Panc1 (cell line): ENCODE data around the gene IREB2. TPM values are rescaled to one million over a fixed set of nuclear protein-coding genes. Genes with fewer than 3 reads are reported as not detected.

ENCODE experiments used
- ATAC-seq: fragments of 200-7000 bp; cut with Tn5 transposase; 2 replicates; pipeline ENCODE4 v1.9.1; 2020; ENCODE audit warnings: mild to moderate bottlenecking, moderate library complexity
- BruUV-seq: library from RNA; stranded (reverse); fragments of 400-500 nt; replicated peaks from 2 replicates; lab custom pipeline; 2021; lab: Mats Ljungman, UMichigan
- CTCF ChIA-PET: fragments of 300-600 bp; sonication (Branson Sonifier 250); formaldehyde crosslinking; loops from one replicate; lab custom pipeline; 2022; ENCODE audit warnings: antibody characterized with exemption; lab: Charles Lee
- POLR2A ChIA-PET: fragments of 300-600 bp; sonication (Branson Sonifier 250); formaldehyde crosslinking; loops from one replicate; lab custom pipeline; 2022; ENCODE audit warnings: antibody characterized with exemption; lab: Charles Lee
- DNase-seq: peaks from one replicate; pipeline ENCODE4 v3.0.0-alpha.2; 2010; ENCODE audit warnings: low read depth, low spot score
- H3K27ac ChIP-seq: 2 replicates; pipeline ENCODE4 v1.5.1; 2011; ENCODE audit warnings: mild to moderate bottlenecking, low read length, inconsistent platforms
- H3K27me3 ChIP-seq: fragments of 200-500 bp; sonication (Bioruptor generic); 2 replicates; pipeline ENCODE4 v1.6.0; 2014; ENCODE audit warnings: low read length, inconsistent platforms; ENCODE audit not compliant: control insufficient read depth, insufficient read depth
- H3K36me3 ChIP-seq: fragments of 200-500 bp; sonication (Bioruptor generic); 2 replicates; pipeline ENCODE4 v1.5.1; 2014; ENCODE audit warnings: inconsistent platforms, mild to moderate bottlenecking, low read length, moderate library complexity; ENCODE audit not compliant: control insufficient read depth, insufficient read depth
- H3K4me1 ChIP-seq: 2 replicates; pipeline ENCODE4 v1.5.1; 2011; ENCODE audit warnings: inconsistent platforms, mild to moderate bottlenecking, low read length, moderate library complexity; ENCODE audit not compliant: control insufficient read depth, insufficient read depth
- H3K4me3 ChIP-seq, 2 experiments: 2 replicates each; pipeline ENCODE4 v1.5.1; 2011 to 2012; ENCODE audit warnings: low read depth in 2 of 2, low read length in 2 of 2, mild to moderate bottlenecking in 2 of 2, inconsistent platforms in 1 of 2, moderate library complexity in 1 of 2
- H3K9me3 ChIP-seq: fragments of 200-500 bp; sonication (Bioruptor generic); 2 replicates; pipeline ENCODE4 v1.5.1; 2014; ENCODE audit warnings: low read depth, mild to moderate bottlenecking, inconsistent platforms, low read length, moderate library complexity; ENCODE audit not compliant: control insufficient read depth, insufficient read depth
- CTCF ChIP-seq: fragments of 450-650 bp; IDR thresholded peaks from 2 replicates; pipeline ENCODE4 v1.5.1; 2017; ENCODE audit warnings: mild to moderate bottlenecking
- POLR2AphosphoS5 ChIP-seq: IDR thresholded peaks from 2 replicates; pipeline ENCODE4 v1.6.1; 2012; ENCODE audit warnings: mild to moderate bottlenecking, low read depth, low read length, moderate library complexity
- SIN3A ChIP-seq: IDR thresholded peaks from 2 replicates; pipeline ENCODE4 v1.6.1; 2012; ENCODE audit warnings: low read depth, mild to moderate bottlenecking, low read length, moderate library complexity, borderline replicate concordance; ENCODE audit not compliant: insufficient read depth
- TCF7L2 ChIP-seq: IDR thresholded peaks from 2 replicates; pipeline ENCODE4 v1.6.1; 2011; ENCODE audit warnings: mild to moderate bottlenecking, low read depth, low read length, inconsistent platforms
- in situ Hi-C: cut with HindIII; loops from 2 replicates; pipeline ENCODE4 v1.10.0; 2016; ENCODE audit warnings: low sequenced_read_pairs, low pct_unique_long_range_greater_than_20kb
- intact Hi-C: fragments of 100-400 bp; cut with micrococcal nuclease; formaldehyde crosslinking; loops from one replicate; pipeline ENCODE4 v1.10.0; 2022; ENCODE audit not compliant: unreplicated experiment
- total RNA-seq: library from RNA; stranded (reverse); gene quantifications from one replicate; pipeline ENCODE4 v1.2.1, GENCODE V29; 2021; ENCODE audit not compliant: unreplicated experiment
- TF ChIP-seq, protein P1 (sequence below), 2 experiments: IDR thresholded peaks; 2 replicates each; pipeline ENCODE4 v1.6.1; 2011 to 2012; ENCODE audit warnings: low read depth in 2 of 2, control low read depth in 1 of 2, low read length in 1 of 2, mild to moderate bottlenecking in 1 of 2, moderate library complexity in 1 of 2; ENCODE audit not compliant: insufficient read depth in 1 of 2

The IREB2 gene
- total RNA-seq, 1 experiment from 2014 or later: 71.7 TPM

DNA sequence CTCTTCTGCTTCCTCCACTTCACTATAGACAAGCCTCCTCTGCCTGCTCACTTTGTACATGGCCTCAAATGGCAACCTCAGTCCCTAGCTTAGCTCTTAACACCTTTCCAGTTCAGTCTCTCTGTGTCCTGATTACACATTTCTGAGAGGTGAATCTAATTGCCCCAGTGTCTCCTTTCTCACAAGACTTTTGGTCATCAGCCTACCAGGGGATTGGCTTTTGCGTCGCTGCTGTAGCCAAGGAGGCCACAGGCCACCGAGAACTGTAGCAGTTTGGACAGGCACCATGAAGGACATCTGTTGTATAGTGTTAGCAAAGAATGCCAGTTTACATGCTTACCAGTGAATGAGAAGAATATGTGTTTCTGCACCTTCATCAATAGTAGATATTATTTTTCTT lies 8.5 kb downstream of the IREB2 start:
- peaks cover 17% of the 10 kb centered on the region for H3K36me3 ChIP-seq
- in situ Hi-C loops (no loop called here), intact Hi-C loops (no loop called here)
- TF ChIP-seq SIN3A (no peak), CTCF (no peak), POLR2AphosphoS5 (no peak), TCF7L2 (no peak)
- TF ChIP-seq, protein P1, sequence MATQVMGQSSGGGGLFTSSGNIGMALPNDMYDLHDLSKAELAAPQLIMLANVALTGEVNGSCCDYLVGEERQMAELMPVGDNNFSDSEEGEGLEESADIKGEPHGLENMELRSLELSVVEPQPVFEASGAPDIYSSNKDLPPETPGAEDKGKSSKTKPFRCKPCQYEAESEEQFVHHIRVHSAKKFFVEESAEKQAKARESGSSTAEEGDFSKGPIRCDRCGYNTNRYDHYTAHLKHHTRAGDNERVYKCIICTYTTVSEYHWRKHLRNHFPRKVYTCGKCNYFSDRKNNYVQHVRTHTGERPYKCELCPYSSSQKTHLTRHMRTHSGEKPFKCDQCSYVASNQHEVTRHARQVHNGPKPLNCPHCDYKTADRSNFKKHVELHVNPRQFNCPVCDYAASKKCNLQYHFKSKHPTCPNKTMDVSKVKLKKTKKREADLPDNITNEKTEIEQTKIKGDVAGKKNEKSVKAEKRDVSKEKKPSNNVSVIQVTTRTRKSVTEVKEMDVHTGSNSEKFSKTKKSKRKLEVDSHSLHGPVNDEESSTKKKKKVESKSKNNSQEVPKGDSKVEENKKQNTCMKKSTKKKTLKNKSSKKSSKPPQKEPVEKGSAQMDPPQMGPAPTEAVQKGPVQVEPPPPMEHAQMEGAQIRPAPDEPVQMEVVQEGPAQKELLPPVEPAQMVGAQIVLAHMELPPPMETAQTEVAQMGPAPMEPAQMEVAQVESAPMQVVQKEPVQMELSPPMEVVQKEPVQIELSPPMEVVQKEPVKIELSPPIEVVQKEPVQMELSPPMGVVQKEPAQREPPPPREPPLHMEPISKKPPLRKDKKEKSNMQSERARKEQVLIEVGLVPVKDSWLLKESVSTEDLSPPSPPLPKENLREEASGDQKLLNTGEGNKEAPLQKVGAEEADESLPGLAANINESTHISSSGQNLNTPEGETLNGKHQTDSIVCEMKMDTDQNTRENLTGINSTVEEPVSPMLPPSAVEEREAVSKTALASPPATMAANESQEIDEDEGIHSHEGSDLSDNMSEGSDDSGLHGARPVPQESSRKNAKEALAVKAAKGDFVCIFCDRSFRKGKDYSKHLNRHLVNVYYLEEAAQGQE (IDR thresholded peaks at IDR 0.05; ENCODE audit: insufficient read depth in 1 of 2, low read depth in 2 of 2, low read length in 1 of 2): no peak
- ATAC-seq (no peak), DNase-seq (no peak)
- no TSS peak for BruUV-seq
- H3K9me3 ChIP-seq: no peaks in the 10 kb centered on the region
- H3K4me3 ChIP-seq: no peak overlapping the region
- POLR2A ChIA-PET: interaction anchor here (0.6 kb wide), 2 partner anchors 15 to 330 kb away, joined by 4 read pairs; no protein-coding TSS in a partner anchor
- peak overlapping the region; percentile 95 for H3K27ac ChIP-seq
- peaks cover 30% of the 10 kb centered on the region for H3K4me1 ChIP-seq
- no peaks in the 10 kb centered on the region for H3K27me3 ChIP-seq
- CTCF ChIA-PET: no interaction called here

DNA sequence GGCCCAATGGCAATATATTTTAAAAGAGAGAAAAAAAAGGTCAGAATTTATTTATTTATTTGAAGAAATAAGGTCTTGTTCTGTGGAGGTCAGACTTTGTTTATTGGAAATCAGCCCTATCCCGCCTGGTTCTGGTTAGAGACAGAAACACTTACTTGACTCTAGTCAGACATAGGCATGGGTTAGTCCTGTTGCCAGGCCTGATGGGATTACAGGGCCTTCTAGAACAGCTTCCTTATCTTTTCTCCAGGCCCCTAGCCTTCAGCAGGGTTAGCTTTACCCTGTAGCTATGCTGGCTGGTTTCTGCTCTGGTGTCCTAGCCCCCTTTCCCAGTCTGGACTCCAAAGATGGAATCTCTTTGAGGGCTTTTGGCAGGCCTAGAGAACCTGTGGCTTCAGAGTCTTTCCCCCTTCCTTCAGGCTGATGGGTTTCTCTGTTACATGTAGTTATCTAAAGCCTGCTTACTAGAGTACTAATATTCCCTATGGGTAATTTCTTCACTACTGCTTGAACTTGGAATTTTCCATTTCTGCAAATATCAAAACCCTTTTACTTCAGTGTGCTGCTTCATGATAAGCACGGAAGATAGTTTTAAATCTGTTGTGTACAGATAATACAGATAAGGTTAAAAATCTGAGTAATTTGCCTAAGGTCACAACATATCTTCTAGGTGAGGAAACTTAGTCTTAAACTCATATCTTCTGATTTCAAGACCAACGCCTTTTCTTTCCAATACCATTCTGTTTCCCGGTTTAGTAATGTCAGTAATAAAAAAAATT lies 10.6 kb downstream of the IREB2 start:
- in situ Hi-C loops: no loop called here
- H3K4me1 ChIP-seq: peaks cover 49% of the 10 kb centered on the region
- no peak overlapping the region for H3K4me3 ChIP-seq
- TF ChIP-seq, protein P1 (IDR thresholded peaks at IDR 0.05; ENCODE audit: insufficient read depth in 1 of 2, low read depth in 2 of 2, low read length in 1 of 2): no peak
- TF ChIP-seq CTCF (no peak), POLR2AphosphoS5 (no peak), TCF7L2 (no peak), SIN3A (no peak)
- H3K9me3 ChIP-seq: no peaks in the 10 kb centered on the region
- ChIA-PET POLR2A (no interaction called here), CTCF (no interaction called here)
- ATAC-seq (peak; percentile 17; the same call in 1 of the 2 replicates), DNase-seq (no peak)
- no TSS peak for BruUV-seq
- peaks cover 11% of the 10 kb centered on the region; the same call in 1 of the 2 replicates for H3K36me3 ChIP-seq
- intact Hi-C loops: no loop called here
- H3K27me3 ChIP-seq: no peaks in the 10 kb centered on the region
- H3K27ac ChIP-seq: peak overlapping the region; percentile 95
